Peyer's patch (tissue), 4 donors: ENCODE data around the gene VENTX. TPM values are rescaled to one million over a fixed set of nuclear protein-coding genes. Genes with fewer than 3 reads are reported as not detected.

Source experiments
- DNase-seq, 3 donors: peaks; one replicate each; pipeline ENCODE4 v3.0.0-alpha.2; 2017 to 2019
- H3K27ac ChIP-seq, 4 donors: fragments of 200-600 bp; sonication (generic); one replicate each; pipeline ENCODE4 v1.5.1; 2016 to 2019
- H3K27me3 ChIP-seq, 2 donors: fragments of 200-600 bp; sonication (generic); one replicate each; pipeline ENCODE4 v1.5.1; 2019
- H3K36me3 ChIP-seq, 3 donors: fragments of 200-600 bp; sonication (generic); one replicate each; pipeline ENCODE4 v1.5.1; 2016 to 2019
- H3K4me1 ChIP-seq, 4 donors: fragments of 200-600 bp; sonication (generic); one replicate each; pipeline ENCODE4 v1.5.1; 2016 to 2019
- H3K4me3 ChIP-seq, 4 donors: fragments of 200-600 bp; sonication (generic); 1 replicate in 3 of 4; 2 replicates in 1 of 4; pipeline ENCODE4 v1.5.1; 2016 to 2019; ENCODE audit warnings: mild to moderate bottlenecking in 1 of 4
- H3K9me3 ChIP-seq, 4 donors: fragments of 200-600 bp; sonication (generic); one replicate each; pipeline ENCODE4 v1.5.1; 2016 to 2019; ENCODE audit warnings: mild to moderate bottlenecking in 1 of 4
- POLR2A ChIP-seq, 2 donors: fragments of 450-650 bp; IDR thresholded peaks; one replicate each; pipeline ENCODE4 v1.5.1; 2017; ENCODE audit warnings: antibody characterized with exemption in 2 of 2, mild to moderate bottlenecking in 2 of 2, moderate library complexity in 2 of 2
- total RNA-seq, 4 donors: library from RNA; depleted of rRNA; stranded (reverse); fragments of >200 nt; gene quantifications; one replicate each; pipeline ENCODE4 v1.1.0, GENCODE V29; 2016
- TF ChIP-seq, protein P1 (sequence below), 6 experiments: fragments of 450-650 bp in 4 of 6; fragments of 200-600 bp in 2 of 6; sonication (generic) in 1 of 6; IDR thresholded peaks; one replicate each; pipeline ENCODE4 v1.5.1; 2017 to 2019; ENCODE audit warnings: antibody characterized with exemption in 6 of 6, mild to moderate bottlenecking in 3 of 6, moderate library complexity in 1 of 6

The VENTX gene
- total RNA-seq, 4 donors from 2014 or later: 0.54 TPM; not detected in 3

DNA sequence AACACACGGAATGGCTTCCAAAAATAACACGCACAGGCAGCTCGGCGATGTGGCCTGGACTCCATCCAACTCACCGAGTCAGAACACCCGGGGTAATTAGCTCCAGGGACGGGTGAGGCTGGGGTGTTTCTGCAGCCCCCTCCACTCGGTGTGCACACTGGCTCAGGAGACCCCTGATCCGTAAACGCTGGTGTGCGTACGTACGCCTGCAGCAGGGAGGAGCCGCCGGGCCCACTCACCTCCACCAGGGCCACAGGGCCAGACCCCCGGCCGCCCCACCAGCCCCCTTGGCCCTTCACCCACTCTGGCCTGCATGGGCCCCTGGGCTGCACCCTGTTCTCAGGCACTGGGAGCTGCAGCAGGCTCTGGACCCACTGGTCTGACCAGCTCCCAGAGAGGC is 30.0 kb upstream of the VENTX start:
- DNase-seq: no peak
- Histone ChIP-seq H3K4me1 (no peaks in the 10 kb centered on the region), H3K27ac (no peak overlapping the region), H3K36me3 (no peaks in the 10 kb centered on the region), H3K9me3 (no peaks in the 10 kb centered on the region), H3K27me3 (no peaks in the 10 kb centered on the region), H3K4me3 (no peak overlapping the region)
- TF ChIP-seq, protein P1, sequence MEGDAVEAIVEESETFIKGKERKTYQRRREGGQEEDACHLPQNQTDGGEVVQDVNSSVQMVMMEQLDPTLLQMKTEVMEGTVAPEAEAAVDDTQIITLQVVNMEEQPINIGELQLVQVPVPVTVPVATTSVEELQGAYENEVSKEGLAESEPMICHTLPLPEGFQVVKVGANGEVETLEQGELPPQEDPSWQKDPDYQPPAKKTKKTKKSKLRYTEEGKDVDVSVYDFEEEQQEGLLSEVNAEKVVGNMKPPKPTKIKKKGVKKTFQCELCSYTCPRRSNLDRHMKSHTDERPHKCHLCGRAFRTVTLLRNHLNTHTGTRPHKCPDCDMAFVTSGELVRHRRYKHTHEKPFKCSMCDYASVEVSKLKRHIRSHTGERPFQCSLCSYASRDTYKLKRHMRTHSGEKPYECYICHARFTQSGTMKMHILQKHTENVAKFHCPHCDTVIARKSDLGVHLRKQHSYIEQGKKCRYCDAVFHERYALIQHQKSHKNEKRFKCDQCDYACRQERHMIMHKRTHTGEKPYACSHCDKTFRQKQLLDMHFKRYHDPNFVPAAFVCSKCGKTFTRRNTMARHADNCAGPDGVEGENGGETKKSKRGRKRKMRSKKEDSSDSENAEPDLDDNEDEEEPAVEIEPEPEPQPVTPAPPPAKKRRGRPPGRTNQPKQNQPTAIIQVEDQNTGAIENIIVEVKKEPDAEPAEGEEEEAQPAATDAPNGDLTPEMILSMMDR (IDR thresholded peaks at IDR 0.05): no peak

DNA sequence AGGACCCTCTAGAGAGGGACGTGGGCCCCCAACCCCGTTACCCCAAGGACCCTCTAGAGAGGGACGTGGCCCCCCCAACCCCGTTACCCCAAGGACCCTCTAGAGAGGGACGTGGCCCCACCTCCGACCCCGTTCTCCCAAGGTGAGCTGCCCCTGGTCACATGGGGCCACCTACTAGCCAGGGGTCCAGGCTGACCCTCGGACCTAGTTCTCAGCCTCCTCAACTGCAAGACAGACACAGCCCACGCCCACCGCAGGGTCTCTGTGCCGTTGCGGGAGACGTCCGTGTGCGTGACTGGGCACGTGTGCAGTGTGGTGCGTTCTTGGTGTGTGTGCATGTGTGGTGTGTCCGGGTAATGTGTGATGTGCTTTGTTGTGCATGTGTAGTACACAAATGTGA is 29.2 kb upstream of the VENTX start:
- no peak for DNase-seq
- no peaks in the 10 kb centered on the region for H3K4me1 ChIP-seq
- TF ChIP-seq, protein P1 (IDR thresholded peaks at IDR 0.05): no peak
- no peak for TF ChIP-seq POLR2A (IDR thresholded peaks at IDR 0.05)
- no peak overlapping the region for H3K4me3 ChIP-seq
- no peaks in the 10 kb centered on the region for H3K36me3 ChIP-seq
- no peaks in the 10 kb centered on the region for H3K27me3 ChIP-seq
- no peak overlapping the region for H3K27ac ChIP-seq
- no peaks in the 10 kb centered on the region for H3K9me3 ChIP-seq

DNA sequence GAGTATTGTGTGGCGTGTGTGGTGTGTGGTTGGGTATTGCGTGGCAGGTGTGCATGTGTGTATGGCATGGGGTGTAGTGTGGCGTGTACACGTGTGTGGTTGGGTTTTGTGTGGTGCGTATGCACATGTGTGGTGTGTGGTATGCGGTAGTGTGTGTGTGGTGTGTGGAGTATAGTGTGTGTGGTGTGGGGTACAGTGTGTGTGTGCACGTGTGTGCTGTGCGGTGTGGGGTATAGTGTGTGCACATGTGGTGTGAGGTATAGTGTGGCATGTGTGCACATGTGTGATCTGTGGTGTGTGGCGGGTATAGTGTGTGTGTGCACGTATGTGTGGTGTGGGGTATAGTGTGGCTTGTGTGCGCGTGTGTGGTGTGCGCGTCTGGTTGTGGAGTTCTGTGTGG is 28.5 kb upstream of the VENTX start:
- Histone ChIP-seq H3K9me3 (no peaks in the 10 kb centered on the region), H3K4me3 (no peak overlapping the region), H3K27me3 (no peaks in the 10 kb centered on the region), H3K27ac (no peak overlapping the region), H3K4me1 (no peaks in the 10 kb centered on the region), H3K36me3 (no peaks in the 10 kb centered on the region)
- no peak for DNase-seq
- TF ChIP-seq, protein P1 (IDR thresholded peaks at IDR 0.05): no peak
- TF ChIP-seq POLR2A (IDR thresholded peaks at IDR 0.05): no peak

DNA sequence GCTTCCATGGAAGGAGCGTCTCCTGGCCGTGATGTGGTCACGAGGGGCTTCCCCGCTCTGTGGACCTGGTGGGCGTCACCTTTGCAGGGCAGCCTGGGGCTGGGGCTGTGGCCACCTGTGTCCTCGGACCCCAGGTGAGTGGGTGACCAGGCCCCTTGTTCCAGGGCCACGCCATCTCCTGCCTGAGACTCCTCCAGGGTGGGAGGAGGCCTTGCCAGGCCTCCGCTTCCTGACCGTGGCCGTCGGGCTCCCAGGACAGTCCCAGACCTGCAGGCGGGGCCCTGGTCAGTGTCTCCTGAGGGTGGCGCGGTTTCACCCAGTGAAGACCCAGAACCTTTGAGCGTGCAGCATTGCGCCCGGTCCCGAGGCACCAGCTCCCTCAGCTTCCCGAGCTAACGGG is 28.0 kb upstream of the VENTX start:
- H3K4me1 ChIP-seq: no peaks in the 10 kb centered on the region
- no peaks in the 10 kb centered on the region for H3K27me3 ChIP-seq
- TF ChIP-seq, protein P1 (IDR thresholded peaks at IDR 0.05): no peak
- no peak for TF ChIP-seq POLR2A (IDR thresholded peaks at IDR 0.05)
- H3K27ac ChIP-seq: no peak overlapping the region
- H3K4me3 ChIP-seq: no peak overlapping the region
- no peak for DNase-seq
- no peaks in the 10 kb centered on the region for H3K9me3 ChIP-seq
- no peaks in the 10 kb centered on the region for H3K36me3 ChIP-seq

DNA sequence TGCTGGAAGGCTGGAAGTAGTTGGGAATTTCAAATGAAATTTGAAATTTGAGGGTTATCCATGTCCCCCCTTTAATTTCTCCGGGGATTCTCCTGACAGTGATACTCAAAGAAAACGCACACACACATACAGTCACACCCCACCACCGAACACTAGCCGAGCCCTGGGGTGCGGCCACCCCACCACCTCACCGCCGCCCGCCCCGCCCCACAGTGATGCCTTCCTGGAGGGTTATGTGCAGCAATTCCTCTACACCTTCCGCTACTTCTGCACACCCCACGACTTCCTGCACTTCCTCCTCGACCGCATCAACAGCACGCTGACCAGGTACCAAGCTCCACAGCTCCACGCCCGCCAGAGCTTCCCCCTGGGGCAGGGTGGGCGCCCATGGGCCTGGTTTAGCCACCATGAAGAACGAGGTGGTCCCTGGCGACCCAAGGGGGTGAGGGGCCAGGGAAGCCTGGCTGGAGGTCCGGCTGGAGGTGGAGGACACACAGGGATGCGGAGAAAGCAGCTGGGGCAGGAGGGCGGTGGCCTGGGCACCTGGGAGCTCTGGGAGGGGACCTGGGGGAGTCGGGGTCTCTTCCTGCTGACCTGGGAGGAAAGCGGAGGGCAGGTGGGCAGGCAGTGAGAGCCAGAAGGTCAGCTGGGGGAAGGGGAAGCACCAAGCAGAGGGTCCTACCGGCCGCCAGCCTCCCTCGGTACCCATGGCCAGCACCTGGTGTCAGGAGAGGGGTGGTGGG is 27.1 kb upstream of the VENTX start:
- Histone ChIP-seq H3K27me3 (no peaks in the 10 kb centered on the region), H3K9me3 (no peaks in the 10 kb centered on the region), H3K27ac (no peak overlapping the region), H3K36me3 (no peaks in the 10 kb centered on the region), H3K4me3 (no peak overlapping the region), H3K4me1 (no peaks in the 10 kb centered on the region)
- no peak for DNase-seq
- TF ChIP-seq, protein P1 (IDR thresholded peaks at IDR 0.05): no peak
- TF ChIP-seq POLR2A (IDR thresholded peaks at IDR 0.05): no peak
